BE2C (cell line): Measurements from ENCODE around the gene OSCAR. TPM values are rescaled to one million over a fixed set of nuclear protein-coding genes. Genes with fewer than 3 reads are reported as not detected.

ENCODE experiments used
- DNase-seq: peaks from one replicate; pipeline ENCODE4 v3.0.0-alpha.2; 2020
- H3K27me3 ChIP-seq: fragments of 250-450 bp; sonication (Bioruptor Pico); 2 replicates; pipeline ENCODE4 v1.5.1; 2020; ENCODE audit warnings: mild to moderate bottlenecking
- H3K36me3 ChIP-seq: fragments of 250-450 bp; sonication (Bioruptor Pico); 2 replicates; pipeline ENCODE4 v1.5.1; 2020; ENCODE audit warnings: mild to moderate bottlenecking
- H3K4me1 ChIP-seq: fragments of 250-450 bp; sonication (Bioruptor Pico); 2 replicates; pipeline ENCODE4 v1.5.1; 2020
- H3K4me3 ChIP-seq: 2 replicates; pipeline ENCODE4 v1.5.1; 2011; ENCODE audit warnings: low read depth, low read length
- H3K9me3 ChIP-seq: fragments of 250-450 bp; sonication (Bioruptor Pico); 2 replicates; pipeline ENCODE4 v1.5.1; 2020
- CTCF ChIP-seq: IDR thresholded peaks from 2 replicates; pipeline ENCODE4 v1.5.1; 2012; ENCODE audit warnings: mild to moderate bottlenecking, low read depth, low read length
- polyA plus RNA-seq: library from polyadenylated mRNA; unstranded; fragments of >200 nt; gene quantifications from one replicate; pipeline ENCODE4 v1.2.1, GENCODE V29; 2012; ENCODE audit warnings: low read depth, missing spikeins; ENCODE audit not compliant: insufficient read length, insufficient read depth

The OSCAR gene
- polyA plus RNA-seq = 4.4 TPM

GRCh38 chr19:54100561-54100960 is at the start of gene OSCAR:
Gene OSCAR, minus strand, starts transcription at chr19:54100803. Its CDS starts 11 bp downstream, at chr19:54100792.
- DNase-seq = peak; percentile 28
- Histone ChIP-seq H3K9me3 (no peaks in the 10 kb centered on the region; the same call in 1 of the 2 replicates), H3K36me3 (no peaks in the 10 kb centered on the region; the same call in 1 of the 2 replicates), H3K4me1 (no peaks in the 10 kb centered on the region), H3K27me3 (peaks cover 11% of the 10 kb centered on the region), H3K4me3 (no peak within 1 kb of the TSS)
- TF ChIP-seq CTCF = no peak

GRCh38 chr19:54149021-54149812 is 48.6 kb upstream of the OSCAR start:
- H3K36me3 ChIP-seq = peaks cover 93% of the 10 kb centered on the region
- H3K9me3 ChIP-seq = no peaks in the 10 kb centered on the region
- H3K4me3 ChIP-seq = no peak overlapping the region
- DNase-seq = no peak
- TF ChIP-seq CTCF = no peak
- no peaks in the 10 kb centered on the region for H3K4me1 ChIP-seq
- H3K27me3 ChIP-seq = no peaks in the 10 kb centered on the region

- Histone ChIP-seq H3K27me3 (no peaks in the 10 kb centered on the region), H3K36me3 (peaks cover 95% of the 10 kb centered on the region), H3K4me1 (no peaks in the 10 kb centered on the region), H3K4me3 (no peak overlapping the region), H3K9me3 (no peaks in the 10 kb centered on the region)
- no peak for DNase-seq
- no peak for TF ChIP-seq CTCF
Observed at GRCh38 chr19:54148158-54148557, 47.6 kb upstream of the OSCAR start.

GRCh38 chr19:54147676-54148075 is 47.1 kb upstream of the OSCAR start:
- DNase-seq = no peak
- peaks cover 95% of the 10 kb centered on the region for H3K36me3 ChIP-seq
- no peaks in the 10 kb centered on the region for H3K9me3 ChIP-seq
- H3K4me1 ChIP-seq = no peaks in the 10 kb centered on the region
- no peak overlapping the region for H3K4me3 ChIP-seq
- no peaks in the 10 kb centered on the region for H3K27me3 ChIP-seq
- no peak for TF ChIP-seq CTCF

- Histone ChIP-seq H3K4me1 (no peaks in the 10 kb centered on the region), H3K9me3 (no peaks in the 10 kb centered on the region), H3K27me3 (no peaks in the 10 kb centered on the region), H3K36me3 (peaks cover 93% of the 10 kb centered on the region), H3K4me3 (no peak overlapping the region)
- no peak for TF ChIP-seq CTCF
- no peak for DNase-seq
Observed at GRCh38 chr19:54145541-54146158, 45.0 kb upstream of the OSCAR start.

- TF ChIP-seq CTCF = no peak
- Histone ChIP-seq H3K27me3 (no peaks in the 10 kb centered on the region), H3K4me3 (no peak overlapping the region), H3K36me3 (peaks cover 64% of the 10 kb centered on the region), H3K4me1 (no peaks in the 10 kb centered on the region), H3K9me3 (no peaks in the 10 kb centered on the region)
- no peak for DNase-seq
Observed at GRCh38 chr19:54142166-54142780, 41.7 kb upstream of the OSCAR start.
